NOMO-1 treated with dmso at 0.1 percent for 144 hours (cell line): ENCODE measurements around the gene DENND1A.

Source experiments
- DNase-seq: peaks from one replicate; lab custom pipeline; 2025; ENCODE audit not compliant: unreplicated experiment; lab: John Stamatoyannopoulos, UW

Gene DENND1A

GRCh38 chr9:123513554-123513953 lies 416.4 kb downstream of the DENND1A start:
- DNase-seq, result no peak

- no peak for DNase-seq
Measured at GRCh38 chr9:123511326-123512277, 418.3 kb downstream of the DENND1A start.

DNA sequence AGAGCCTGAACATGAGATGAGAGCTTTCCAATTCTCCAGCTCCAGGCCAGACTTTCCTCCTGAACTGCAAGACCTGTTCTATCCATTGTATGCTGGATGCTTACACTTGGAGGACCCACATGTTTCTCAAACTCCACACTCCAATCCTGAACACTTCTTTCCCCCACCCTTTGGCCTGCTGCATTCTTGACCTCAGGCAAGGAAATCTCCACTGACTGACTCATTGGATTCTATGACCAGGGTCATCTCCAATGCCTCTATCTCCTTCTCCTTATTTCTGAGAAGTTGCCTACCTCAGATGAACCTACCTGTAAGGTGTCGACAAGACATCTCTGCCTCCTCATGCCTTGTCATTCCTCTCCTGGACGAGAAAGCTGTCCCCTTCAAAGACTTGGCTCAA lies 420.3 kb downstream of the DENND1A start:
- no peak for DNase-seq

GRCh38 chr9:123508048-123508447 lies 421.9 kb downstream of the DENND1A start:
- DNase-seq, result no peak

- DNase-seq, result no peak
Measured at GRCh38 chr9:123505496-123505895, 424.4 kb downstream of the DENND1A start.

DNA sequence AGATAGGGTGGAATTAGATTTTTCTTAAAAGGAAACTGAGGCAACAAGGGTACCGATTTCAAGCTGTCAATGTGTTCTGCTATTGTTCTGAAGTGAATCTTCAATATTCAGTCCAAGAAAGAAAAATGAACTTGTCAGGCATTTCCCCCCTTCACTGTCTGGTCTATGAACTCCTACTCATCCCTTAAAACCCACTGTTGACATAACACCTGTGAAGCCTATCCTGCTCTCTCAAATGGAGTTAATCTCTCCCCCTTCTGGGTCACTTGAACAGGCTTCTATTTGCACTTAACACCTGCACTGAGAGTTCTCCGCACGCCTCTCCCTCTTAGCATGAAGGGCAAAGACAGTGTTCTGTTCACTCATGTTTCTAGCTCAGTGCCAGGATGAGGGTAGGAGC lies 429.6 kb downstream of the DENND1A start:
- no peak for DNase-seq

GRCh38 chr9:123497830-123498229 lies 432.1 kb downstream of the DENND1A start:
- no peak for DNase-seq

- DNase-seq, result no peak
Measured at GRCh38 chr9:123495731-123496130, 434.2 kb downstream of the DENND1A start.

DNA sequence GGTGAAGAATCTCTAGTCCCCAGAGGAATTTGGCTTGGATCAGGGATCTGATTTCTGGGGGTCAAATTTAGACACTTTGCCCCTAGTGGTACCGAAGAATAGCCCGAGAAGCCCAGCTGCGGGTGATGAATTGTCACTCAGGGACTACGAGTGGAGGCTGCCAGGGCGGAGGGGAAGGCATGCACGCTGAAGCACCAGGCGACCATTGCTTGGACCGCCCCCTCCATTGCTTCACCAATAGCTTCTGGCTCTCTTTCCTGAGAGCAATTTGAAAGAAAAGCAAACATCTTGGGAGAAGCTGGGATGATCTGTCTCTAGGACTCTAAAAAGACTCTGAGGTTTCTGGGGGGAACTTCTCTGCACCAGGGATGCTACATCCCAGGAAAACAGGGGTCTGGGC lies 436.3 kb downstream of the DENND1A start:
- no peak for DNase-seq

GRCh38 chr9:123490688-123491087 lies 439.2 kb downstream of the DENND1A start:
- no peak for DNase-seq

GRCh38 chr9:123488722-123489321 lies 441.1 kb downstream of the DENND1A start:
- DNase-seq, result no peak

DNA sequence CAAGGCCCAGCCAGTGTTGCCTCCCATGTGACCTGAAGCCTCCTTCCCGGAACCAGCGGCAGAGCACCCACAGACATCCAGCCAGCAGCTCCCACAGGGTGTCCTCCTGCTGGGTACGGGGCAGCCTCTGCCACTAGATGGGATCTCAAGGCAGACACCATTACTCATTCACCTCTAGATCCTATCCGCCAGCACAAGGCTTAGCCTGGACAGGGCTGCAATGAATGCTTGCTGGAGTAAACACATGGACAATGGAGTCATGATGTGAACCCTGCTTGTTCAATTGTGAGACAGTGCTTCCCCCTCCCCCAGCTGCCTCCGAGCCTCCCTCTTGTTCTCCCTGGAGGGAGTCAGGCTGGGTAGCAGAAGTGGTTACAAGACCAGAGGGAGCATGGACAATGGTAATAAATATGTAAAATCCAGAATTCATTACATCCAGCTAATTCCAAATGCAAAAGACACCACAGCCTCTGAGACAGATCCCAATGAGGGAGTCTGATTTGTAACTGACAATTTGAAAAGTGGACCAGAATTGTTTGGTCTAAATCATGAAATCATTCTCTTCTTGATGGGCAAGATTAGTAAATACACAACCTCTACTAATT lies 441.9 kb downstream of the DENND1A start:
- DNase-seq, result no peak

GRCh38 chr9:123486431-123486830 lies 443.5 kb downstream of the DENND1A start:
- no peak for DNase-seq

DNA sequence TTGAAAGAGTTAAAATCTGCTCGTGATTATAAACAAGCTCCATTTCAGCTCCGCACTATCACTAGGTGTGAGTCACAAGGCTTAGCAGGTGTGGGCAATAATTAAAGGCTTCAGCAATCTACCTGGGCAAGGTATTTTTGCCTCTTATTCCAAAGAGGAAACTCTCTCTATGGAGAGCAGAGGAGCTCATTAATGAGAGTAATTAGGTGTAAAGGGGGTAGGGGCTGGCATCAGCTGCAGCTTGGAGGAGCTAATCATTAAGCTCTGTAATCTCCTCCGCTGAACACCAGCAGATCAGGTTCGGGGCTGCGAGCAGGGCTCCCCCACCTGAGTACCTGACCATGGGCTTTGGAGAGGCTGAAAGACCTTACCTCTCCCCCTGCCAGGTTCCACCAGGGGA lies 444.7 kb downstream of the DENND1A start:
- no peak for DNase-seq

- no peak for DNase-seq
Measured at GRCh38 chr9:123484130-123484529, 445.8 kb downstream of the DENND1A start.

DNA sequence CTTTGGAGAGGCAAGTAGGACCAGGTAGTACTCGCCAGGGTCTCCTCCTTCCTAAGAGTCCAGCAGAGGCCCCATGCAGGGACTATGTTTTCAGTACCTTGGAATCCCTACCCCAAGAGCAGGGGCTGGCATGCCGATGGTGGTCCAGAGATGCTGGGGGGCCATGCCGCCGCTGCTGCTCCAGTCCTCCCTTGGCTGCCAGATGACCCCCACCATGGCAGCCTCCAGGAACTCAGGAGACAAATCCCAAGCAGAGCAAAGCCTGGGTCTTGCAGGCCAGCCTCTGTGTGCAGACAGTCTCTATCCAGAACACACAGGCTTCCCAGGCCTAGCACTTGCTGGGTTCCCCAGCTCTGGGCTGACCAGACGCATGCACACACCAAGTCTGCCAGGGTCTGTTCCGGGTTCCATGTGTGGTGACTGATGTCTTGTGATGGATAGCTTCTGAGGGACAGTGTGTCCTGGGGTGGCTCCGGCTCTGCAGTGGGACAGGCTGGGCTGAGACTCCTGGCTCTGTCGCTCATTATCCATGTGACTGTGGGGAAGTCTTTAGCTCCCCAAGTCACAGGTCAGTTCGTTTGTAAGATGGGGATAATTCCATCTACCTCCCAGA lies 446.6 kb downstream of the DENND1A start:
- no peak for DNase-seq

GRCh38 chr9:123482295-123482968 lies 447.5 kb downstream of the DENND1A start:
- DNase-seq, result no peak

DNA sequence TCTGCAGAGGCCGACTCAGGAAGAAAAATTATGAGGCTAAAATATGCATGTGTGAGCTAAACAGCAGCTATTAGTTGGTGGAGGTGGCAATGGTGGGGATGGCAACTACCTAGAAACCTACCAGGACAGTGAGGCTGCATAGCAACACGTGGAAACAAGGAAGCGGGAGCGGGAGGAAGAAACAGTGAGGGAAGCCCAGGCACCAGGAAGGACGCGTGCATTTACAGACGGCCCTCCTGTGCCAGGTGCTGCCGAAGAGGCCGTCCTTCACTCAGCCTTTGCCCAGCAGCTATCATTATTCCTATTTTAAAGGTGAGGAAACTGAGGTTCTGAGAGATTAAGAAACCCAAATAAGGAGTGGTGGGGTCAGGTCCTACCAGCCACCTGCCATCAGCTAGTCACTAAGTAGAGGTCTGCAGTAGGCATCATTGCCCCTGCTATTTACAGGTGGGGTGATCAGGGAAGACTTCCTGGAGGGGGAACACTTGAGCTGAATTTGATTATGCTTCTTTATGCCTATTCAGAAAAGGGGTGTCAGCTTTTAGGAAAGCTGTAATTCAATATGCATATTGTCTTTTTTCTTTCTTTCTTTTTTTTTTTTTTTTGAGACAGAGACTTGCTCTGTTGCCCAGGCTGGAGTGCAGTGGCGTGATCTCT lies 448.6 kb downstream of the DENND1A start:
- no peak for DNase-seq

- DNase-seq, result no peak
Measured at GRCh38 chr9:123480791-123481190, 449.1 kb downstream of the DENND1A start.

DNA sequence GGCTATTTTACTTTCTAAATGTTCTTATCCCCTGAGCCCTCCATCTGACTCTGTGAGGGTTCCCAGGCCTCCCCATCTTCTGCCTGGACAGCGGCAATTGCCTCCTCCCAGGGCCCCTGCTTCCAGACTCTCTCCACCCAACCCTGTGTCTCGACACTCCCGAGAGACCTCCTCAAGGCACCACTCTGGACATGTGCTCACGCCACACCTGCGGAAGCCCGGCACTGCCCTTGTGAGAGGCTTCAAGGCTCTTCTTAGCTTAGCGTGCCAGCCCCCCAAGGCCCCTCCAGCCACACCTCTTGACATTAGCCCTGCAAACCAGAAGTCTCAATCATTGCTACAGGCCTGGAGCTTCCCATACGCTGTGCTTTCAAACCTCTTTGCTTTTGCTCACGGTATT lies 449.8 kb downstream of the DENND1A start:
- DNase-seq, result no peak
